HCT116 (cell line): ENCODE measurements around the gene SLC12A7. TPM values are rescaled to one million over a fixed set of nuclear protein-coding genes. Genes with fewer than 3 reads are reported as not detected.

ENCODE experiments used
- ATAC-seq: fragments of 200-7000 bp; cut with Tn5 transposase; 2 replicates; pipeline ENCODE4 v1.9.1; 2020; ENCODE audit warnings: mild to moderate bottlenecking, moderate library complexity
- BruUV-seq: library from RNA; stranded (reverse); fragments of 400-500 nt; replicated peaks from 2 replicates; lab custom pipeline; 2021; lab: Mats Ljungman, UMichigan
- CTCF ChIA-PET: fragments of 300-600 bp; sonication (Branson Sonifier 250); formaldehyde crosslinking; loops from one replicate; lab custom pipeline; 2021; ENCODE audit warnings: antibody characterized with exemption; lab: Charles Lee
- POLR2A ChIA-PET: fragments of 300-600, 350-600 bp; sonication (Branson Sonifier 250); formaldehyde crosslinking; loops from one replicate; lab custom pipeline; 2021; ENCODE audit warnings: antibody characterized with exemption; lab: Charles Lee
- RAD21 ChIA-PET, 2 experiments: fragments of 300-600 bp; sonication (Branson Sonifier 250); formaldehyde crosslinking; loops; one replicate each; lab custom pipeline; 2023; ENCODE audit warnings: low total read pairs in 2 of 2; ENCODE audit not compliant: uncharacterized antibody in 2 of 2, unreplicated experiment in 2 of 2, low non-redundant PET in 1 of 2; lab: Charles Lee
- DNase-seq: peaks from one replicate; pipeline ENCODE4 v3.0.0-alpha.2; 2010; ENCODE audit warnings: low read depth, low spot score
- H2AFZ ChIP-seq: fragments of 200-600 bp; shearing (Covaris generic), sonication (generic); 2 replicates; pipeline ENCODE4 v1.6.1; 2017; ENCODE audit warnings: low read depth, mixed run types, mixed read lengths, antibody characterized with exemption, low read length; ENCODE audit not compliant: poor library complexity, severe bottlenecking
- H3K27ac ChIP-seq: 2 replicates; pipeline ENCODE4 v1.5.1; 2012; ENCODE audit warnings: low read depth, low read length
- H3K27me3 ChIP-seq: fragments of 200-600 bp; sonication (generic); 2 replicates; pipeline ENCODE4 v1.6.1; 2016; ENCODE audit warnings: mixed run types, low read length, mixed read lengths; ENCODE audit not compliant: insufficient read depth
- H3K36me3 ChIP-seq, 2 experiments: fragments of 200-500 bp in 1 of 2; fragments of 200-600 bp in 1 of 2; sonication (Bioruptor generic) in 1 of 2; sonication (generic) in 1 of 2; 2 replicates each; pipeline versions ENCODE4 v1.5.1 to v1.6.1; 2014 to 2016; ENCODE audit warnings: low read length in 2 of 2, inconsistent platforms in 1 of 2, mixed read lengths in 1 of 2, mixed run types in 1 of 2; ENCODE audit not compliant: insufficient read depth in 2 of 2, control insufficient read depth in 1 of 2
- H3K4me1 ChIP-seq, 2 experiments: fragments of 200-600 bp in 1 of 2; sonication (generic) in 1 of 2; 2 replicates each; pipeline versions ENCODE4 v1.5.1 to v1.6.1; 2012 to 2017; ENCODE audit warnings: low read length in 2 of 2, inconsistent platforms in 1 of 2, mild to moderate bottlenecking in 1 of 2, mixed read lengths in 1 of 2, mixed run types in 1 of 2, moderate library complexity in 1 of 2; ENCODE audit not compliant: insufficient read depth in 2 of 2, control insufficient read depth in 1 of 2
- H3K4me2 ChIP-seq: fragments of 200-600 bp; sonication (generic); 2 replicates; pipeline ENCODE4 v1.6.1; 2017; ENCODE audit warnings: mixed run types, low read length, mixed read lengths
- H3K4me3 ChIP-seq, 2 experiments: fragments of 200-600 bp in 1 of 2; sonication (generic) in 1 of 2; replicated peaks in 1 of 2; 2 replicates each; pipeline ENCODE4 v1.5.1; 2011 to 2016; ENCODE audit warnings: low read length in 2 of 2, control low read depth in 1 of 2, low read depth in 1 of 2, mild to moderate bottlenecking in 1 of 2, mixed read lengths in 1 of 2, mixed run types in 1 of 2
- H3K79me2 ChIP-seq: fragments of 200-600 bp; sonication (generic); 2 replicates; pipeline ENCODE4 v1.6.1; 2017; ENCODE audit warnings: mild to moderate bottlenecking, mixed run types, low read length, moderate library complexity, mixed read lengths; ENCODE audit not compliant: insufficient read depth
- H3K9ac ChIP-seq: fragments of 200-600 bp; sonication (generic); 2 replicates; pipeline ENCODE4 v1.6.1; 2016; ENCODE audit warnings: low read length, mixed read lengths
- H3K9me2 ChIP-seq: fragments of 200-600 bp; sonication (generic), shearing (Covaris generic); 2 replicates; pipeline ENCODE4 v1.6.1; 2017; ENCODE audit warnings: mixed run types, mild to moderate bottlenecking, moderate library complexity; ENCODE audit not compliant: insufficient read depth
- H3K9me3 ChIP-seq, 2 experiments: fragments of 200-500 bp in 1 of 2; fragments of 200-600 bp in 1 of 2; sonication (Bioruptor generic) in 1 of 2; sonication (generic) in 1 of 2; 2 replicates each; pipeline ENCODE4 v1.6.1; 2014 to 2017; ENCODE audit warnings: low read length in 2 of 2, mixed read lengths in 2 of 2, inconsistent platforms in 1 of 2, low read depth in 1 of 2, mild to moderate bottlenecking in 1 of 2, mixed run types in 1 of 2, moderate library complexity in 1 of 2; ENCODE audit not compliant: control insufficient read depth in 1 of 2, insufficient read depth in 1 of 2
- H4K20me1 ChIP-seq: fragments of 200-600 bp; sonication (generic), shearing (Covaris generic); 2 replicates; pipeline ENCODE4 v1.6.1; 2017; ENCODE audit warnings: mixed run types, mild to moderate bottlenecking, moderate library complexity; ENCODE audit not compliant: insufficient read depth
- ATF3 ChIP-seq: IDR thresholded peaks from 2 replicates; pipeline ENCODE4 v1.6.1; 2012
- CEBPB ChIP-seq: IDR thresholded peaks from 2 replicates; pipeline ENCODE4 v1.6.1; 2012; ENCODE audit warnings: low read depth
- CTCF ChIP-seq, 3 experiments: fragments of 200-600 bp in 1 of 3; sonication (generic) in 1 of 3; IDR thresholded peaks in 2 of 3; conservative IDR thresholded peaks in 1 of 3; 2 replicates each; pipeline ENCODE4 v1.5.1; 2012 to 2017; ENCODE audit warnings: low read depth in 2 of 3, low read length in 2 of 3, antibody characterized with exemption in 1 of 3, borderline replicate concordance in 1 of 3, control low read depth in 1 of 3, mild to moderate bottlenecking in 1 of 3, mixed read lengths in 1 of 3, mixed run types in 1 of 3, moderate library complexity in 1 of 3; ENCODE audit not compliant: insufficient read depth in 1 of 3
- EGR1 ChIP-seq: IDR thresholded peaks from 2 replicates; pipeline ENCODE4 v1.6.1; 2012; ENCODE audit warnings: low read depth
- FOSL1 ChIP-seq: IDR thresholded peaks from 2 replicates; pipeline ENCODE4 v1.6.1; 2012; ENCODE audit warnings: low read depth
- JUND ChIP-seq: IDR thresholded peaks from 2 replicates; pipeline ENCODE4 v1.6.1; 2012
- POLR2AphosphoS5 ChIP-seq: IDR thresholded peaks from 2 replicates; pipeline ENCODE4 v1.6.1; 2011; ENCODE audit warnings: mild to moderate bottlenecking, low read depth, low read length, moderate library complexity
- SIN3A ChIP-seq: IDR thresholded peaks from 2 replicates; pipeline ENCODE4 v1.6.1; 2012; ENCODE audit warnings: low read depth
- intact Hi-C: fragments of 100-400 bp; cut with micrococcal nuclease; formaldehyde crosslinking; loops from 2 replicates; pipeline ENCODE4 v1.10.0; 2022
- total RNA-seq: library from RNA; stranded (reverse); gene quantifications from one replicate; pipeline ENCODE4 v1.2.1, GENCODE V29; 2021; ENCODE audit not compliant: unreplicated experiment
- TF ChIP-seq, protein P1 (sequence below): IDR thresholded peaks from 2 replicates; pipeline ENCODE4 v1.6.1; 2012; ENCODE audit warnings: low read depth
- TF ChIP-seq, protein P2 (sequence below): IDR thresholded peaks from 2 replicates; pipeline ENCODE4 v1.6.1; 2011; ENCODE audit warnings: mild to moderate bottlenecking, low read length, moderate library complexity; ENCODE audit not compliant: insufficient replicate concordance; ENCODE audit errors: extremely low read depth

The SLC12A7 gene
- total RNA-seq, 1 experiment from 2014 or later, result 29.6 TPM

DNA sequence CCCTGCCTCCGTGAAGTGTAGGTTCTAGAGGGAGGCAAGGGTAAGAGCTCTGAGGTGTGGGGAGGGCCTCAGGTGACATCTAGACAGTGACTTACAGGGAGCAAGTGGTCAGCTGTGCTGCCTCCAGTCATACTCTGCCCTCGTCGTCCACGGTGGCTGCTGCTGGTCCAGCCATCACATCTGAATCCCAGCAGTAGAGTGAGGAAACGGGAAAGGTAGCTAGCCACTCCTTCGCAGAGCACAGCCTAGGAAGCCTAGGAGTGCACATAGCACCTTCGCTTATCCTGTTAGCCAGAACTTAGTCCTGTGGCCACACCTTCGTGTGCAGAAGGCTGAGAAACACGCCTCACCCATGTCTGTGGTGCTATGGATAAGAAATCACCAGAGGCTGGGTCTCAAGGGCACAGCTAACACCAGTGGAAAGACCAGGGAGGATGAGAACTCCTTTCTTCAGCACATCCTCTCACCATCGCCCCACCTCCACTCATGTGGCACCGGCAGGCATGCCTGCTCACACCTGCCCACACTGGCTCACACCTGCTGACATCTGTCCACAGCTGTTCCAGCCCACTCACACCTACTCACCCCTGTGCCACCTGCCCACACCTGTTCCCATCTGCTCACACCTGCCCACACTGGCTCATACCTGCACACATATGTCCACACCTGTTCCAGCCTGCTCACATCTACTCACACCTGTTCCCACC lies 45.0 kb upstream of the SLC12A7 start:
- ATAC-seq (no peak), DNase-seq (no peak)
- Histone ChIP-seq H3K27ac (no peak overlapping the region), H3K4me1 (peaks cover 11 to 22% of the 10 kb centered on the region in 2 experiments), H3K4me2 (no peak overlapping the region), H3K4me3 (no peak overlapping the region), H2AFZ (no peak overlapping the region), H3K9ac (no peak overlapping the region), H3K9me2 (no peaks in the 10 kb centered on the region), H3K36me3 (no peaks in the 10 kb centered on the region), H4K20me1 (no peaks in the 10 kb centered on the region), H3K9me3 (no peaks in the 10 kb centered on the region), H3K27me3 (no peaks in the 10 kb centered on the region), H3K79me2 (no peaks in the 10 kb centered on the region)
- intact Hi-C loops, result no loop called here
- no TSS peak for BruUV-seq
- CTCF ChIA-PET, result no interaction called here
- RAD21 ChIA-PET, result no interaction called here
- TF ChIP-seq JUND (no peak), ATF3 (no peak)
- POLR2A ChIA-PET, result no interaction called here

- CTCF ChIA-PET, result no interaction called here
- TF ChIP-seq POLR2AphosphoS5 (no peak), CTCF (IDR thresholded peaks at IDR 0.05 in 2 of 3, conservative IDR thresholded peaks at IDR 0.05 in 1 of 3; ENCODE audit: borderline replicate concordance in 1 of 3, insufficient read depth in 1 of 3, low read depth in 2 of 3, low read length in 2 of 3) (no peak), SIN3A (no peak), CEBPB (no peak), EGR1 (no peak), FOSL1 (no peak)
- TF ChIP-seq, protein P1, sequence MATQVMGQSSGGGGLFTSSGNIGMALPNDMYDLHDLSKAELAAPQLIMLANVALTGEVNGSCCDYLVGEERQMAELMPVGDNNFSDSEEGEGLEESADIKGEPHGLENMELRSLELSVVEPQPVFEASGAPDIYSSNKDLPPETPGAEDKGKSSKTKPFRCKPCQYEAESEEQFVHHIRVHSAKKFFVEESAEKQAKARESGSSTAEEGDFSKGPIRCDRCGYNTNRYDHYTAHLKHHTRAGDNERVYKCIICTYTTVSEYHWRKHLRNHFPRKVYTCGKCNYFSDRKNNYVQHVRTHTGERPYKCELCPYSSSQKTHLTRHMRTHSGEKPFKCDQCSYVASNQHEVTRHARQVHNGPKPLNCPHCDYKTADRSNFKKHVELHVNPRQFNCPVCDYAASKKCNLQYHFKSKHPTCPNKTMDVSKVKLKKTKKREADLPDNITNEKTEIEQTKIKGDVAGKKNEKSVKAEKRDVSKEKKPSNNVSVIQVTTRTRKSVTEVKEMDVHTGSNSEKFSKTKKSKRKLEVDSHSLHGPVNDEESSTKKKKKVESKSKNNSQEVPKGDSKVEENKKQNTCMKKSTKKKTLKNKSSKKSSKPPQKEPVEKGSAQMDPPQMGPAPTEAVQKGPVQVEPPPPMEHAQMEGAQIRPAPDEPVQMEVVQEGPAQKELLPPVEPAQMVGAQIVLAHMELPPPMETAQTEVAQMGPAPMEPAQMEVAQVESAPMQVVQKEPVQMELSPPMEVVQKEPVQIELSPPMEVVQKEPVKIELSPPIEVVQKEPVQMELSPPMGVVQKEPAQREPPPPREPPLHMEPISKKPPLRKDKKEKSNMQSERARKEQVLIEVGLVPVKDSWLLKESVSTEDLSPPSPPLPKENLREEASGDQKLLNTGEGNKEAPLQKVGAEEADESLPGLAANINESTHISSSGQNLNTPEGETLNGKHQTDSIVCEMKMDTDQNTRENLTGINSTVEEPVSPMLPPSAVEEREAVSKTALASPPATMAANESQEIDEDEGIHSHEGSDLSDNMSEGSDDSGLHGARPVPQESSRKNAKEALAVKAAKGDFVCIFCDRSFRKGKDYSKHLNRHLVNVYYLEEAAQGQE, result no peak
- TF ChIP-seq, protein P2, sequence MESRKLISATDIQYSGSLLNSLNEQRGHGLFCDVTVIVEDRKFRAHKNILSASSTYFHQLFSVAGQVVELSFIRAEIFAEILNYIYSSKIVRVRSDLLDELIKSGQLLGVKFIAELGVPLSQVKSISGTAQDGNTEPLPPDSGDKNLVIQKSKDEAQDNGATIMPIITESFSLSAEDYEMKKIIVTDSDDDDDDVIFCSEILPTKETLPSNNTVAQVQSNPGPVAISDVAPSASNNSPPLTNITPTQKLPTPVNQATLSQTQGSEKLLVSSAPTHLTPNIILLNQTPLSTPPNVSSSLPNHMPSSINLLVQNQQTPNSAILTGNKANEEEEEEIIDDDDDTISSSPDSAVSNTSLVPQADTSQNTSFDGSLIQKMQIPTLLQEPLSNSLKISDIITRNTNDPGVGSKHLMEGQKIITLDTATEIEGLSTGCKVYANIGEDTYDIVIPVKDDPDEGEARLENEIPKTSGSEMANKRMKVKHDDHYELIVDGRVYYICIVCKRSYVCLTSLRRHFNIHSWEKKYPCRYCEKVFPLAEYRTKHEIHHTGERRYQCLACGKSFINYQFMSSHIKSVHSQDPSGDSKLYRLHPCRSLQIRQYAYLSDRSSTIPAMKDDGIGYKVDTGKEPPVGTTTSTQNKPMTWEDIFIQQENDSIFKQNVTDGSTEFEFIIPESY, result no peak
Measured at GRCh38 chr5:1156033-1156753, 44.3 kb upstream of the SLC12A7 start.

More at GRCh38 chr5:1156033-1156753, 44.3 kb upstream of the SLC12A7 start:
- no peaks in the 10 kb centered on the region for H3K9me2 ChIP-seq
- H3K9ac ChIP-seq, result no peak overlapping the region
- H3K4me3 ChIP-seq, result no peak overlapping the region
- no peak overlapping the region for H2AFZ ChIP-seq
- intact Hi-C loops, result no loop called here
- no peak overlapping the region for H3K4me2 ChIP-seq
- H3K4me1 ChIP-seq, result peaks cover 4 to 15% of the 10 kb centered on the region in 2 experiments
- H3K9me3 ChIP-seq, result no peaks in the 10 kb centered on the region
- H3K27me3 ChIP-seq, result no peaks in the 10 kb centered on the region
- no peaks in the 10 kb centered on the region for H3K36me3 ChIP-seq
- H3K79me2 ChIP-seq, result no peaks in the 10 kb centered on the region
- no peak for DNase-seq
- ChIA-PET POLR2A (no interaction called here), RAD21 (no interaction called here)
- no peak overlapping the region for H3K27ac ChIP-seq
- BruUV-seq, result no TSS peak
- ATAC-seq, result no peak
- H4K20me1 ChIP-seq, result no peaks in the 10 kb centered on the region
